Measurements from ENCODE around the gene RHOC. TPM values are rescaled to one million over a fixed set of nuclear protein-coding genes. Genes with fewer than 3 reads are reported as not detected.

Gene RHOC
- total and polyA plus RNA-seq, 2 experiments from 2014 or later = 65.4 to 76.7 TPM

DNA sequence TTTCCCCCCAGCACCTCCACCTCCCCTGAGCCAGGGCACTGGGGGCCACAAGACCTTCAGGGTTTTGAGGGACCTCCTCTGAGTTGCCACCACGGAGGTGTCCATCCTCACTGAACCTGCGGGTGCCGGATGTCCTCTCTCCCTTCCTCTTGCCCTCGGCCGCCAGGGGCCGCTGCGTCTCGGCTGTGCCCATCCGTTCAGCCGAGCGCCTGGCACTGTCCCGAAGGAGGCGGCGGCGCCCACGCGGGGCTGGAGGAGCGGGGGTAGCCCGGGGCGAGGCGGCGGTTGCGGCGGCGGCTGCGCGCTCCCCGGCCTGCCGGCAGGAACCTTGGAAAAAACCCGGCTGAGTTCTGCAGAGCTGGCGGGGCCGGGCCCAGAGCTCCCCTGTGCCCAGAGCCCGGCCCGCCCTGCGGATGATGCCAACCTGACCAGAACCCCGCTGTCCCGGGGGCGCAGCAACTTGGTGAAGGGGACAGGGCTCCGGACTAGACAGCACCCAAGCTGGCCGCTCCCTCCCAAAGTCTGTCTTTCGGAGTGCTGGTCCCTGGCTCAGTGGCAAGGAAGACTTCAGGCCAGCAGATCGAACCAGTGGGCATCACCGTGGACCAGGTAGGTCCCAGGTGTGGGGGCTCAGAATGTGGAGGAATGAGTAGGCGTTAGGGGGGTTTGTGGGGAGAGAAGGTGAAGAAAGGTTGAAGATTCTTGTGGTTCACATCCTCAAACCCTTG is 11.9 kb upstream of the RHOC start:
- H3K27ac ChIP-seq (ENCODE audit: low read depth) = no peak overlapping the region
- peak overlapping the region; percentile 84 for H2AFZ ChIP-seq
- peaks cover 34% of the 10 kb centered on the region for H3K4me1 Mint-ChIP-seq
- TF ChIP-seq, protein P1, sequence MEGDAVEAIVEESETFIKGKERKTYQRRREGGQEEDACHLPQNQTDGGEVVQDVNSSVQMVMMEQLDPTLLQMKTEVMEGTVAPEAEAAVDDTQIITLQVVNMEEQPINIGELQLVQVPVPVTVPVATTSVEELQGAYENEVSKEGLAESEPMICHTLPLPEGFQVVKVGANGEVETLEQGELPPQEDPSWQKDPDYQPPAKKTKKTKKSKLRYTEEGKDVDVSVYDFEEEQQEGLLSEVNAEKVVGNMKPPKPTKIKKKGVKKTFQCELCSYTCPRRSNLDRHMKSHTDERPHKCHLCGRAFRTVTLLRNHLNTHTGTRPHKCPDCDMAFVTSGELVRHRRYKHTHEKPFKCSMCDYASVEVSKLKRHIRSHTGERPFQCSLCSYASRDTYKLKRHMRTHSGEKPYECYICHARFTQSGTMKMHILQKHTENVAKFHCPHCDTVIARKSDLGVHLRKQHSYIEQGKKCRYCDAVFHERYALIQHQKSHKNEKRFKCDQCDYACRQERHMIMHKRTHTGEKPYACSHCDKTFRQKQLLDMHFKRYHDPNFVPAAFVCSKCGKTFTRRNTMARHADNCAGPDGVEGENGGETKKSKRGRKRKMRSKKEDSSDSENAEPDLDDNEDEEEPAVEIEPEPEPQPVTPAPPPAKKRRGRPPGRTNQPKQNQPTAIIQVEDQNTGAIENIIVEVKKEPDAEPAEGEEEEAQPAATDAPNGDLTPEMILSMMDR (conservative IDR thresholded peaks at IDR 0.05; ENCODE audit: low read depth in 2 of 2) = peak; percentile 72 to 95
- TF ChIP-seq, protein P2, sequence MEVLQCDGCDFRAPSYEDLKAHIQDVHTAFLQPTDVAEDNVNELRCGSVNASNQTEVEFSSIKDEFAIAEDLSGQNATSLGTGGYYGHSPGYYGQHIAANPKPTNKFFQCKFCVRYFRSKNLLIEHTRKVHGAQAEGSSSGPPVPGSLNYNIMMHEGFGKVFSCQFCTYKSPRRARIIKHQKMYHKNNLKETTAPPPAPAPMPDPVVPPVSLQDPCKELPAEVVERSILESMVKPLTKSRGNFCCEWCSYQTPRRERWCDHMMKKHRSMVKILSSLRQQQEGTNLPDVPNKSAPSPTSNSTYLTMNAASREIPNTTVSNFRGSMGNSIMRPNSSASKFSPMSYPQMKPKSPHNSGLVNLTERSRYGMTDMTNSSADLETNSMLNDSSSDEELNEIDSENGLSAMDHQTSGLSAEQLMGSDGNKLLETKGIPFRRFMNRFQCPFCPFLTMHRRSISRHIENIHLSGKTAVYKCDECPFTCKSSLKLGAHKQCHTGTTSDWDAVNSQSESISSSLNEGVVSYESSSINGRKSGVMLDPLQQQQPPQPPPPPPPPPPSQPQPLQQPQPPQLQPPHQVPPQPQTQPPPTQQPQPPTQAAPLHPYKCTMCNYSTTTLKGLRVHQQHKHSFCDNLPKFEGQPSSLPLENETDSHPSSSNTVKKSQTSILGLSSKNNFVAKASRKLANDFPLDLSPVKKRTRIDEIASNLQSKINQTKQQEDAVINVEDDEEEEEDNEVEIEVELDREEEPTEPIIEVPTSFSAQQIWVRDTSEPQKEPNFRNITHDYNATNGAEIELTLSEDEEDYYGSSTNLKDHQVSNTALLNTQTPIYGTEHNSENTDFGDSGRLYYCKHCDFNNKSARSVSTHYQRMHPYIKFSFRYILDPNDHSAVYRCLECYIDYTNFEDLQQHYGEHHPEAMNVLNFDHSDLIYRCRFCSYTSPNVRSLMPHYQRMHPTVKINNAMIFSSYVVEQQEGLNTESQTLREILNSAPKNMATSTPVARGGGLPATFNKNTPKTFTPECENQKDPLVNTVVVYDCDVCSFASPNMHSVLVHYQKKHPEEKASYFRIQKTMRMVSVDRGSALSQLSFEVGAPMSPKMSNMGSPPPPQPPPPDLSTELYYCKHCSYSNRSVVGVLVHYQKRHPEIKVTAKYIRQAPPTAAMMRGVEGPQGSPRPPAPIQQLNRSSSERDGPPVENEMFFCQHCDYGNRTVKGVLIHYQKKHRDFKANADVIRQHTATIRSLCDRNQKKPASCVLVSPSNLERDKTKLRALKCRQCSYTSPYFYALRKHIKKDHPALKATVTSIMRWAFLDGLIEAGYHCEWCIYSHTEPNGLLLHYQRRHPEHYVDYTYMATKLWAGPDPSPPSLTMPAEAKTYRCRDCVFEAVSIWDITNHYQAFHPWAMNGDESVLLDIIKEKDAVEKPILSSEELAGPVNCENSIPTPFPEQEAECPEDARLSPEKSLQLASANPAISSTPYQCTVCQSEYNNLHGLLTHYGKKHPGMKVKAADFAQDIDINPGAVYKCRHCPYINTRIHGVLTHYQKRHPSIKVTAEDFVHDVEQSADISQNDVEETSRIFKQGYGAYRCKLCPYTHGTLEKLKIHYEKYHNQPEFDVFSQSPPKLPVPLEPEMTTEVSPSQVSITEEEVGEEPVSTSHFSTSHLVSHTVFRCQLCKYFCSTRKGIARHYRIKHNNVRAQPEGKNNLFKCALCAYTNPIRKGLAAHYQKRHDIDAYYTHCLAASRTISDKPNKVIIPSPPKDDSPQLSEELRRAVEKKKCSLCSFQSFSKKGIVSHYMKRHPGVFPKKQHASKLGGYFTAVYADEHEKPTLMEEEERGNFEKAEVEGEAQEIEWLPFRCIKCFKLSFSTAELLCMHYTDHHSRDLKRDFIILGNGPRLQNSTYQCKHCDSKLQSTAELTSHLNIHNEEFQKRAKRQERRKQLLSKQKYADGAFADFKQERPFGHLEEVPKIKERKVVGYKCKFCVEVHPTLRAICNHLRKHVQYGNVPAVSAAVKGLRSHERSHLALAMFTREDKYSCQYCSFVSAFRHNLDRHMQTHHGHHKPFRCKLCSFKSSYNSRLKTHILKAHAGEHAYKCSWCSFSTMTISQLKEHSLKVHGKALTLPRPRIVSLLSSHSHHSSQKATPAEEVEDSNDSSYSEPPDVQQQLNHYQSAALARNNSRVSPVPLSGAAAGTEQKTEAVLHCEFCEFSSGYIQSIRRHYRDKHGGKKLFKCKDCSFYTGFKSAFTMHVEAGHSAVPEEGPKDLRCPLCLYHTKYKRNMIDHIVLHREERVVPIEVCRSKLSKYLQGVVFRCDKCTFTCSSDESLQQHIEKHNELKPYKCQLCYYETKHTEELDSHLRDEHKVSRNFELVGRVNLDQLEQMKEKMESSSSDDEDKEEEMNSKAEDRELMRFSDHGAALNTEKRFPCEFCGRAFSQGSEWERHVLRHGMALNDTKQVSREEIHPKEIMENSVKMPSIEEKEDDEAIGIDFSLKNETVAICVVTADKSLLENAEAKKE (CRISPR knock-in tag; IDR thresholded peaks at IDR 0.05) = peak; percentile 91
- TF ChIP-seq JUNB (IDR thresholded peaks at IDR 0.05; ENCODE audit: unreplicated experiment) = no peak
- TF ChIP-seq, protein P3, sequence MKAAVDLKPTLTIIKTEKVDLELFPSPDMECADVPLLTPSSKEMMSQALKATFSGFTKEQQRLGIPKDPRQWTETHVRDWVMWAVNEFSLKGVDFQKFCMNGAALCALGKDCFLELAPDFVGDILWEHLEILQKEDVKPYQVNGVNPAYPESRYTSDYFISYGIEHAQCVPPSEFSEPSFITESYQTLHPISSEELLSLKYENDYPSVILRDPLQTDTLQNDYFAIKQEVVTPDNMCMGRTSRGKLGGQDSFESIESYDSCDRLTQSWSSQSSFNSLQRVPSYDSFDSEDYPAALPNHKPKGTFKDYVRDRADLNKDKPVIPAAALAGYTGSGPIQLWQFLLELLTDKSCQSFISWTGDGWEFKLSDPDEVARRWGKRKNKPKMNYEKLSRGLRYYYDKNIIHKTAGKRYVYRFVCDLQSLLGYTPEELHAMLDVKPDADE (IDR thresholded peaks at IDR 0.05) = no peak
- TF ChIP-seq ZNF331 (CRISPR knock-in tag; IDR thresholded peaks at IDR 0.05; ENCODE audit: low read depth) = no peak
- H4K20me1 ChIP-seq (replicated peaks; ENCODE audit: insufficient read depth) = no peaks in the 10 kb centered on the region
- no peak overlapping the region; the same call in 2 of the 3 replicates for H3K4me3 Mint-ChIP-seq
- DNase-seq (ENCODE audit: low spot score) (peak; percentile 88), ATAC-seq (peak; percentile 10)
- H3K9me2 ChIP-seq (ENCODE audit: insufficient read depth) = no peaks in the 10 kb centered on the region
- H3K4me1 ChIP-seq (ENCODE audit: insufficient read depth) = peaks cover 6% of the 10 kb centered on the region; the same call in 1 of the 2 replicates
- H3F3A ChIP-seq (replicated peaks; ENCODE audit: low read depth) = 0 out of 2 replicates have a peak, but pooled peaks cover 5% of the 10 kb centered on the region
- no peaks in the 10 kb centered on the region for H3K9me3 Mint-ChIP-seq
- no peaks in the 10 kb centered on the region for H3K36me3 ChIP-seq (ENCODE audit: insufficient read depth)
- H3K27me3 Mint-ChIP-seq (ENCODE audit: insufficient read depth, low read depth, poor library complexity) = peaks cover 45% of the 10 kb centered on the region
- no peak overlapping the region for H3K27ac Mint-ChIP-seq
- H3K27me3 ChIP-seq (ENCODE audit: insufficient read depth) = peaks cover 65% of the 10 kb centered on the region
- no peaks in the 10 kb centered on the region for H3K79me2 ChIP-seq (replicated peaks; ENCODE audit: insufficient read depth)
- no peaks in the 10 kb centered on the region; the same call in 2 of the 3 replicates for H3K36me3 Mint-ChIP-seq (ENCODE audit: low read depth)
- H3K4me3 ChIP-seq = peak overlapping the region; percentile 50
- H3K4me2 ChIP-seq = peak overlapping the region; percentile 73

All from GM23338 (cell line).